RPMI7951 (cell line): Measurements from ENCODE around the gene TMEM138. TPM values are rescaled to one million over a fixed set of nuclear protein-coding genes. Genes with fewer than 3 reads are reported as not detected.
"Not testable (repeated sequence)": the region's sequence is repeated elsewhere in the genome, so short reads cannot be mapped to it uniquely, and the experiment has no call there.

ENCODE experiments used
- DNase-seq: peaks from one replicate; pipeline ENCODE4 v3.0.0-alpha.2; 2012; ENCODE audit warnings: low read depth
- total RNA-seq: library from RNA; depleted of rRNA; stranded (reverse); fragments of >200 nt; shearing (Covaris generic); gene quantifications from 2 replicates; pipeline ENCODE4 v1.2.3, GENCODE V29; 2014

The TMEM138 gene
- total RNA-seq, 1 experiment from 2014 or later = 99.0 TPM

- DNase-seq = no peak
Measured at GRCh38 chr11:61364012-61364675, 2.0 kb downstream of the TMEM138 start.

GRCh38 chr11:61367406-61367805, 5.2 kb downstream of the TMEM138 start:
- DNase-seq = no peak

GRCh38 chr11:61368646-61369045, 6.5 kb downstream of the TMEM138 start:
- no peak for DNase-seq

DNA sequence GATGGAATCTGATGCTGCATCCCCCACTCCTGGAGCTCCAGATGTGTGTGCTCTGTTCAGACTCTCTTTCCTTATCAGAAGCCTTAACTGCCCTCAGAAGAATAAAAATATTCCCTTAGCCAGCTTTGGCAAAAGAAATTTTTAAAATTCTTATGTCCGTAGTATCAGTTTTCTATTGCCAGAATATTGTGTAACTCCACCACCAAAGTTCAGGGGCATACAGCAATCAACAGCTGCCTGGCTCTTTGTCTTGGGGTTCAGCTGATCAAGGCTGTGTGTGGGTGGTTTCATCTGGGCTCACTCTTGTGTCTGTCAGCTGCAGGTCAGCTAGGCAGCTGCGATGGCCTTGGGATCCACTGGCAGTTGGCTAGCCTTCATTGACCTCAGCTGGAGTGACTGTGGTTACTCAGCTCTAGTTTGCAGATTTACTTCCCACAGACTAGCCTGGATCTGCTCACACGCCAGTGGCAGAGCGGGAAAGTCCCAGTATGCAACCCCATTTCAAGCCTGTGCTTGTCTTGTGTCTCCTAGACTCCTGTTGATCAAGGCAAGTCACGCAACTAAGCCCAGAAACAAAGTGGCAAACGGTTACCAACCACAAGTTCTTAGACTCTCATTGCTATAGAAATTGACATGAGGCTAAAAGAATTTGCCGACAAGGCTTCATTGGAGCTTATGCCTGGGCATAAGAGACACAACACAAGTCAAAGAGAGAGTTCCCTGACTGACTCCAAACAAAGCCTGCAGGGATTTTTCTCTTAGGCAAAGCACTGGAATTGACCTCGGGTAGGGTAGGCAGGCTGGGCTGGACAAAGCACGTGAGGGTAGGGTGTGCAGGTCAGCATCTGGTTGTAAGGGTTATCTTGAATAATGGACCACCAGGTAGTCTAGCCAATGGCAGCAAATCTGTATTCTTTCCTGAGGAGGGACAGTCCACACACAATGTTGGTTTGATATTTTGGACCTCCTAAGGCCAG, 7.5 kb downstream of the TMEM138 start:
- peak; percentile 98 for DNase-seq

- DNase-seq = peak; percentile 41
Measured at GRCh38 chr11:61370349-61371005, 8.3 kb downstream of the TMEM138 start.

- no peak for DNase-seq
Measured at GRCh38 chr11:61372659-61373420, 10.7 kb downstream of the TMEM138 start.

DNA sequence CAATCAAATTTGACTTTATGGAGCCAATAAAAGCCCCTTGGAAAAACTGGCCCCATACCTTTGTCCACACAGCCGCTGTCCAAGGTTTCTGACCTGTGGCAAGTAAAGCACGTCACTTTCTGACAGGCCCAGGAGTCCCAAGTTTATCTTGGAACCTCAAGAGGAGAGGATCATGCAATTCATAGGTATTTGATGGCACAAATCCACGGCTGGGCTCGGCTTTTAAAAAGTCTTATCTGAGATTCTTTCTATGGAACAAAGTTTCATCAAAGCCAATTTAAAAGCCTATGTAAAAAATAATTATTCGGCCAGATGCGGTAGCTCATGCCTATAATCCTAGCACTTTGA, 13.6 kb downstream of the TMEM138 start:
- no peak for DNase-seq

DNA sequence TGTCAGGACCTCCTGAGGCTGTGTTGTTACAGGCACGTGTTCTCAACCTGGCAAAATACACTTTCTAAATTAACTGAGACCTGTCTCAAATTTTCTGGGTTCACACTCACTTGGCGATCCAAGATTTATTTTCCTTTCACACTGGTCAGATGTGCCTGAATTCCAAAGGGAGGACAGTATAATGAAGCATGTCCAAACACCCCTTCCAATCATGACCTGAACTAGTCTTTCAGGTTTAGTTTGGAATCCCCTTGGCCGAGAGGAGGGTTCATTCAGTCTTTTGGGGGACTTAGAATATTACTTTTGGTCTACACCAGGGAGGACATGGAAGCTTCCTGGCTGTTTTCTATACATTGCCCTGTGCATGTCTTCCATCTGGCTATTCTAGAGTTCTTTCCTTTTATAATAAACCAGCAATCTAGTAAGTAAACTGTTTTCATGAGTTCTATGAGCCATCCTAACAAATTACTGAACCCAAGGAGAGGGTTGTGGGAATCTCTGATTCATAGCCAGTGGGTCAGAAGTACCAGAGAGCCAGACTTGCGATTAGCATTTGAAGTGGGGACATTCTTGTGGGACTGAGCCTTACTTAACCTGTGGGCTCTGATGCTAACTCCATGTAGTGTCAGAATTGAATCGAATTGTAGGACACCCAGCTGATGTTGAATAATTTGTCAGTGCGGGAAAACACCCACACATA, 15.4 kb downstream of the TMEM138 start:
- DNase-seq = peak; percentile 52

DNA sequence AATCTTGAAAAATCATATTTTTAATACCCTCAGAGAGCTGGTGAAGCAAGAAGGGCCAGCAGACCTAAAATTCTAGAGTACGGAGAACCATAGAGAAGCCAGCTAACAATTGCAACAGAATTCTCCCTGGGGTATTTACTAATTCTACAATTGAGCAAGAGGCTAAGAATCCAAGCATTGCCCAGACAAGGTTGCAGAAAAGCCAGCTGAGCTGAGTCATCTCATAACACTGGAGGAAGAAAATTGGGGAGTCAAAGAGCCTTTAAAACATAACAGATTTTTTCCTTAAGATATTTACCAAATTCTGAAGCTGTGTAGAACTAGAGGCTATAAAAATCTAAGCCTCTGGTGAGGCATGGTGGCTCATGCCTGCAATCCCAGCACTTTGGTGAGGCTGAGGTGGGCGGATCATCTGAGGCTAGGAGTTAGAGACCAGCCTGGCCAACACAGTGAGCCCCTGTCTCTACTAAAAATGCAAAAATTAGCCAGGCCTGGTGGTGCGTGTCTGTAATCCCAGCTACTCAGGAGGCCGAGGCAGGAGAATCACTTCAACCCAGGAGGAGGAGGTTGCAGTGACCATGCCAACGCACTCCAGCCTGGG, 16.6 kb downstream of the TMEM138 start:
- DNase-seq = peak; percentile 90

DNA sequence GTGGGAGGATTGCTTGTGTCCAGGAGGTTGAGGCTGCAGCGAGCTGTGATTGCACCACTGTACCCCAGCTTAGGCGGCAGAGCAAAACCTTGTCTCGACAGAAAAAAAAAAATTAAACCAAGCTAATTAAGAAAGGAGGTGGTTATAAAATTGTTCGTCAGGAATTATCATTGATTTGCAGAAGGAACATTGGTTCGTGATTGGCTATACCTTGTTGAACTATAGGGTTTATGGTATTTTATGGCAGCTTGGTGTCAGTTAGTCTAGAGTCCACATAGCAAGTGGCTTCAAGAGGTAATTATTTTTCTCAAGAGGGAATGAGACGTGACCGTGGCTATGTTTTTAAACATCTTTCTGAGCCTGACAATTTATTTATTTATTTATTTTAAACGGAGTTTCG, 18.7 kb downstream of the TMEM138 start:
- DNase-seq = no peak

- DNase-seq = not testable (repeated sequence)
Measured at GRCh38 chr11:61383859-61384258, 21.7 kb downstream of the TMEM138 start.

- peak; percentile 50 for DNase-seq
Measured at GRCh38 chr11:61384271-61385242, 22.4 kb downstream of the TMEM138 start.

DNA sequence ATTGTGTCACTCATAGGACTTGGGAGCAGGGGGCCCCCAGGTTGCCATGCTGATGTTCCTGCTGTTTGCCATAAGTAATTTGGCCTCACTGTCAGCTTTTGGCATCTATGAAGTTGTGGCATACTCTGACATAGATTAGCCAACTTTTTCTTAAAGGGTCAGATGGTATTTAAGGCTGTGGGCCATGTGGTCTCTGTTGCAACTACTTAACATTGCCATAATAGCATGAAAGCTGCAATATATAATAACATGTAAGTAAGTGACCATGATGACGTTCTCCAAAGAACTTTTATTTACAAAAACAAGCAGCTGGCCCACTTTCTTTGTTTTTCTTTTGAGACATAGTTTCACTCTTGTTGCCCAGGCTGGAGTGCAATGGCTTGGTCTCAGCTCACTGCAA, 28.0 kb downstream of the TMEM138 start:
- no peak for DNase-seq

DNA sequence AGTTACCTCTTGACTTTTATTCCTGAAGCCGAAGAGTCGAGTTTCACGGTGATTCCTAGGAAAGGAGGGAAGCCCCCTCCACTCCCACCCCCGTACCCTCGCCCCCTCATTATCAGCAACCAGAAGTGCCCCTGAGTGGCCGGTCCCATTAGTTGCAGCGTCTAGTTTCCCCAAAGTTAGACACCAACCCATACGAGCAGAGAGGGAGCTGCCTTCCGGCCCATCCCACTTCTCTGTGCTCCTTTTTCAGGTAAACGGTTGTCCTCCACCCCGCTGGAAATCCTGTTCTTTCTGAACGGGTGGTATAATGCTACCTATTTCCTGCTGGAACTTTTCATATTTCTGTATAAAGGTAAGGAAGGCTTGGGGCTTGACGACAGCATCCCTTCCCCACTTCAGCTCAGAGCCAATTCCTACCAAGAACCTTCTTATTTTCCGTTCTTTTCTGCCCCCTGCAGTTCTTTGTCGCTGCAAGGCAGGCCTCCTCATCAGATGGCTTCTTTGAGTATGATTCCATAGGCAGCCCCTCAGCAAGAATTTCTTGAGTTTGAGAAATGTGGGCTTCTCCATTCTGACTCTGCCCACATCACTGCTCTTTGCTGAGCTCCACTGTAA, 30.9 kb downstream of the TMEM138 start:
- peak; percentile 32 for DNase-seq

- no peak for DNase-seq
Measured at GRCh38 chr11:61401173-61401572, 39.0 kb downstream of the TMEM138 start.

- DNase-seq = no peak
Measured at GRCh38 chr11:61401573-61401972, 39.4 kb downstream of the TMEM138 start.

DNA sequence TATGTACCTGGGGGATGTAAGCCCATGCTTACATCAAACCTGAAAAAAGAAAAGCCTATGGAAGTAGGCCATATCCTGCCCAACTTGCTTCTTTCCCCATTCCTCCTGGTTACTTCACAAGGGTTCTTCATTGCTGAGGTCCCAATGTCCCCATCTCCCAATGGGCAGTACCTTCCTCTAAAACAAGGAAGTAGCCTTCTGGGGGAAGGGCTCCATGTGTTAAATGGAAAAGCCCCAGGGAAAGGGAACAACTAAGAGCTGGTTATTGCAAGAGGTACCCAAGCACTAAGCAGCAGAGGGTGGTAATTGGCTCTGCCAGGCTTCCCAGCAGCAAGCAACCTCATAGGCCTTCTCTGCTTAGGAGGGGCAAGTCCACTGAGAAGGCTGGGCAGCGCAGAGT, 41.5 kb downstream of the TMEM138 start:
- no peak for DNase-seq

- no peak for DNase-seq
Measured at GRCh38 chr11:61404103-61404502, 41.9 kb downstream of the TMEM138 start.

GRCh38 chr11:61404641-61405040, 42.5 kb downstream of the TMEM138 start:
- DNase-seq = no peak
